IMR-90 (cell line): Measurements from ENCODE around the gene SYNE2. TPM values are rescaled to one million over a fixed set of nuclear protein-coding genes. Genes with fewer than 3 reads are reported as not detected.

Source experiments
- ATAC-seq: fragments of 200-7000 bp; cut with Tn5 transposase; 2 replicates; pipeline ENCODE4 v1.9.1; 2020; ENCODE audit warnings: low read depth, mild to moderate bottlenecking, moderate library complexity
- BruUV-seq: library from RNA; stranded (reverse); fragments of 400-500 nt; replicated peaks from 2 replicates; lab custom pipeline; 2021; lab: Mats Ljungman, UMichigan
- CTCF ChIA-PET: fragments of 300-600 bp; formaldehyde crosslinking; extraction: SDS; loops from one replicate; lab custom pipeline; 2021; ENCODE audit warnings: antibody characterized with exemption; lab: Yijun Ruan, JAX
- POLR2A ChIA-PET: fragments of 300-600 bp; sonication (Branson Sonifier 250); formaldehyde crosslinking; loops from one replicate; lab custom pipeline; 2022; ENCODE audit warnings: antibody characterized with exemption; ENCODE audit not compliant: unreplicated experiment; lab: Charles Lee
- DNase-seq: peaks from one replicate; pipeline ENCODE4 v3.0.0; 2013
- H2AFZ ChIP-seq: replicated peaks from 2 replicates; pipeline ENCODE3; 2013; ENCODE audit warnings: low read length, mild to moderate bottlenecking; ENCODE audit not compliant: poor library complexity
- H2AK5ac ChIP-seq: 2 replicates; pipeline ENCODE4 v1.6.1; 2013; ENCODE audit warnings: low read depth, low read length, inconsistent platforms
- H2AK9ac ChIP-seq: replicated peaks from 2 replicates; pipeline ENCODE3; 2013; ENCODE audit warnings: mild to moderate bottlenecking, low read depth, low read length, moderate library complexity; ENCODE audit not compliant: poor library complexity
- H2BK120ac ChIP-seq: 2 replicates; pipeline ENCODE4 v1.6.1; 2013; ENCODE audit warnings: low read depth, low read length, inconsistent platforms
- H2BK15ac ChIP-seq: 3 replicates; pipeline ENCODE4 v1.6.1; 2013; ENCODE audit warnings: low read depth, low read length, inconsistent platforms
- H2BK20ac ChIP-seq: 2 replicates; pipeline ENCODE4 v1.6.1; 2013; ENCODE audit warnings: low read depth, mild to moderate bottlenecking, inconsistent platforms, low read length, moderate library complexity
- H2BK5ac ChIP-seq: 2 replicates; pipeline ENCODE4 v1.6.1; 2013; ENCODE audit warnings: mild to moderate bottlenecking, low read depth, low read length, inconsistent platforms; ENCODE audit not compliant: poor library complexity, severe bottlenecking
- H3K14ac ChIP-seq: replicated peaks from 2 replicates; pipeline ENCODE4 v1.6.1; 2013; ENCODE audit warnings: low read depth, low read length, inconsistent platforms
- H3K18ac ChIP-seq: 2 replicates; pipeline ENCODE4 v1.6.1; 2013; ENCODE audit warnings: low read depth, low read length, control low read depth
- H3K23ac ChIP-seq: 2 replicates; pipeline ENCODE4 v1.6.1; 2013; ENCODE audit warnings: low read depth, low read length, inconsistent platforms
- H3K27ac ChIP-seq: 2 replicates; pipeline ENCODE4 v1.5.1; 2013; ENCODE audit warnings: mild to moderate bottlenecking, control low read depth, low read length; ENCODE audit not compliant: insufficient read depth
- H3K27me3 ChIP-seq: 2 replicates; pipeline ENCODE4 v1.6.1; 2013; ENCODE audit warnings: low read length; ENCODE audit not compliant: control insufficient read depth, insufficient read depth
- H3K36me3 ChIP-seq: 2 replicates; pipeline ENCODE4 v1.6.1; 2013; ENCODE audit warnings: low read length, mixed read lengths; ENCODE audit not compliant: control insufficient read depth, insufficient read depth
- H3K4ac ChIP-seq: 2 replicates; pipeline ENCODE4 v1.6.1; 2013; ENCODE audit warnings: low read depth, low read length, inconsistent platforms
- H3K4me1 ChIP-seq: 2 replicates; pipeline ENCODE4 v1.6.1; 2013; ENCODE audit warnings: low read length, mixed read lengths; ENCODE audit not compliant: control insufficient read depth, insufficient read depth
- H3K4me2 ChIP-seq: 2 replicates; pipeline ENCODE4 v1.6.1; 2013; ENCODE audit warnings: low read depth, mild to moderate bottlenecking, control low read depth, low read length, moderate library complexity
- H3K4me3 ChIP-seq: 2 replicates; pipeline ENCODE4 v1.5.1; 2013; ENCODE audit warnings: low read depth, mild to moderate bottlenecking, control low read depth, low read length, moderate library complexity; ENCODE audit not compliant: insufficient read depth
- H3K56ac ChIP-seq: 2 replicates; pipeline ENCODE4 v1.6.1; 2013; ENCODE audit warnings: low read length, inconsistent platforms; ENCODE audit not compliant: insufficient read depth; ENCODE audit errors: extremely low read depth
- H3K79me1 ChIP-seq, 2 experiments: 2 replicates each; pipeline ENCODE4 v1.6.1; 2013; ENCODE audit warnings: low read length in 2 of 2, inconsistent platforms in 1 of 2, low read depth in 1 of 2
- H3K9ac ChIP-seq: 2 replicates; pipeline ENCODE4 v1.6.1; 2013; ENCODE audit warnings: low read depth, low read length, control low read depth
- H3K9me1 ChIP-seq: 2 replicates; pipeline ENCODE4 v1.6.1; 2013; ENCODE audit warnings: low read length, inconsistent platforms; ENCODE audit not compliant: insufficient read depth
- H3K9me3 ChIP-seq: 2 replicates; pipeline ENCODE4 v1.6.1; 2013; ENCODE audit warnings: low read length; ENCODE audit not compliant: control insufficient read depth, insufficient read depth
- H4K20me1 ChIP-seq: 2 replicates; pipeline ENCODE4 v1.6.1; 2013; ENCODE audit warnings: low read length, inconsistent platforms; ENCODE audit not compliant: insufficient read depth
- H4K5ac ChIP-seq: 2 replicates; pipeline ENCODE4 v1.6.1; 2013; ENCODE audit warnings: mild to moderate bottlenecking, low read depth, low read length, control low read depth
- H4K8ac ChIP-seq, 2 experiments: 2 replicates each; pipeline ENCODE4 v1.6.1; 2013; ENCODE audit warnings: low read depth in 2 of 2, low read length in 2 of 2, control low read depth in 1 of 2, inconsistent platforms in 1 of 2
- H4K91ac ChIP-seq: 2 replicates; pipeline ENCODE4 v1.6.1; 2013; ENCODE audit warnings: low read depth, low read length, inconsistent platforms; ENCODE audit not compliant: insufficient read depth
- CEBPB ChIP-seq: IDR thresholded peaks from 2 replicates; pipeline ENCODE4 v1.6.1; 2012; ENCODE audit warnings: low read depth, low read length, improper control_type of control experiment
- CHD1 ChIP-seq: IDR thresholded peaks from 2 replicates; pipeline ENCODE4 v1.6.1; 2012; ENCODE audit warnings: low read depth, low read length, improper control_type of control experiment
- MAFK ChIP-seq: IDR thresholded peaks from 2 replicates; pipeline ENCODE4 v1.6.1; 2012; ENCODE audit warnings: low read depth, low read length, improper control_type of control experiment
- MXI1 ChIP-seq: IDR thresholded peaks from 2 replicates; pipeline ENCODE4 v1.6.1; 2012; ENCODE audit warnings: low read depth, mild to moderate bottlenecking, low read length, moderate library complexity, borderline replicate concordance
- POLR2A ChIP-seq: IDR thresholded peaks from 2 replicates; pipeline ENCODE4 v1.6.1; 2012; ENCODE audit warnings: mild to moderate bottlenecking, low read depth, low read length
- RCOR1 ChIP-seq: IDR thresholded peaks from 2 replicates; pipeline ENCODE4 v1.6.1; 2012; ENCODE audit warnings: mild to moderate bottlenecking, low read length, improper control_type of control experiment; ENCODE audit not compliant: insufficient replicate concordance
- RFX5 ChIP-seq: IDR thresholded peaks from 2 replicates; pipeline ENCODE4 v1.8.0; 2012; ENCODE audit warnings: low read depth, mild to moderate bottlenecking, low read length, moderate library complexity
- SMC3 ChIP-seq: fragments of 150-350 bp; IDR thresholded peaks from 2 replicates; pipeline ENCODE4 v1.6.1; 2016; ENCODE audit warnings: low read depth, mild to moderate bottlenecking, antibody characterized with exemption, low read length, moderate library complexity
- WGBS, 2 experiments: methylation state at CpG; one replicate each; pipeline versions ENCODE4 v1.1.5 to v1.1.7; 2013; ENCODE audit warnings: missing lambda C conversion rate in 2 of 2; ENCODE audit not compliant: insufficient read length in 1 of 2; ENCODE audit errors: extremely low coverage in 2 of 2; 5-methylcytosine and 5-hydroxymethylcytosine counted together
- dilution Hi-C: fragments of 300-500 bp; cut with HindIII; formaldehyde crosslinking; loops from one replicate; pipeline ENCODE4 v1.14.3; 2018; ENCODE audit warnings: low sequenced_read_pairs; ENCODE audit not compliant: unreplicated experiment
- in situ Hi-C: fragments of 300-500 bp; cut with MboI; formaldehyde crosslinking; loops from 3 replicates; pipeline ENCODE4 v1.14.3; 2019; ENCODE audit warnings: low sequenced_read_pairs, inconsistent platforms, mixed read lengths
- intact Hi-C: fragments of 100-400 bp; cut with micrococcal nuclease; formaldehyde crosslinking; loops from 2 replicates; pipeline ENCODE4 v1.10.0; 2022
- polyA plus RNA-seq, 3 experiments: library from polyadenylated mRNA; depleted of rRNA; stranded (reverse); fragments of >200 nt; gene quantifications; 2 replicates each; pipeline ENCODE4 v1.2.3, GENCODE V29; 2012; ENCODE audit warnings: low replicate concordance in 1 of 3
- total RNA-seq: library from RNA; depleted of rRNA; stranded (reverse); fragments of >200 nt; gene quantifications from 2 replicates; pipeline ENCODE4 v1.2.3, GENCODE V29; 2012
- TF ChIP-seq, protein P1 (sequence below): fragments of 150-350 bp; IDR thresholded peaks from 2 replicates; pipeline ENCODE4 v1.6.1; 2017; ENCODE audit warnings: mild to moderate bottlenecking, antibody characterized with exemption, low read length, low read depth
- TF ChIP-seq, protein P2 (sequence below): conservative IDR thresholded peaks from 2 replicates; pipeline ENCODE4 v1.5.1; 2012; ENCODE audit warnings: mild to moderate bottlenecking, low read depth, low read length, improper control_type of control experiment

The SYNE2 gene
- total and polyA plus RNA-seq, 2 of the 4 experiments (the other 2 are of a cell fraction) = 5.2 to 28.9 TPM

DNA sequence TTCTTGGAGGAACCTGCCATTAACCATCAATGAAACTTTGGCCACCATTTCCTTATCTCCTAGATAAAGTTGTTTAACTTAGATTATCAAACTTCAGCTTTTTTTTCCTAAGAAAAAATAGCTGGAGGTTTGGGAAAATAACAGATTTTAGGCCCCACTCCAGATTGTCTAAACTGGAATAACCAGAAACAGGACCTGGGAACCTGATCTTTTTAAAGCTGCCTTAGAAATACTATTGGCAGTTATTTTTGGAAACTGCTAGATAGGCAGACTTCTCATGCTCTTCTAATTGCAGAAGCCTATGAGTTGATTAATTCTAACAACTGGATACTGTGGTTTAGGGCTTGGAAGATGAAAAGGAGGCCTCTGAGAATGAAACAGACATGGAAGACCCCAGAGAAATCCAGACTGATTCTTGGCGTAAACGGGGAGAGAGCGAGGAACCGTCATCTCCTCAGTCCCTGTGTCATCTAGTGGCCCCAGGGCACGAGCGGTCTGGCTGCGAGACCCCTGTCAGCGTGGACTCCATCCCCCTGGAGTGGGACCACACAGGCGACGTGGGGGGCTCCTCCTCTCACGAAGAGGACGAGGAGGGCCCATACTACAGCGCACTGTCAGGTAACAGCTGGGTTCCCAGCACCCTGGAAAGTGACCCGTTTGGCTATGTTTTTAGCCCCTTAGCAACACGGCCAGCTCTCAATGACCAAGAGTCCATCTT lies 361.2 kb downstream of the SYNE2 start:
- peaks cover 10% of the 10 kb centered on the region; the same call in 1 of the 2 replicates for H3K36me3 ChIP-seq
- H3K9me1 ChIP-seq = 0 out of 2 replicates have a peak, but pooled peaks cover 8% of the 10 kb centered on the region
- no peak overlapping the region for H2BK15ac ChIP-seq
- no peak for ATAC-seq
- H3K23ac ChIP-seq = no peak overlapping the region
- no peak overlapping the region for H4K5ac ChIP-seq
- H2BK20ac ChIP-seq = no peak overlapping the region
- no peak overlapping the region for H3K27ac ChIP-seq
- CTCF ChIA-PET = interaction anchor here (0.7 kb wide), 1 partner anchor 17 kb away, joined by 3 read pairs; no protein-coding TSS in a partner anchor
- H3K14ac ChIP-seq = no peak overlapping the region
- no peak overlapping the region for H3K4me3 ChIP-seq
- no TSS peak for BruUV-seq
- no peak overlapping the region for H3K18ac ChIP-seq
- DNase-seq = no peak
- intact Hi-C loops (no loop called here), in situ Hi-C loops (no loop called here), dilution Hi-C loops (no loop called here)
- H3K27me3 ChIP-seq = no peaks in the 10 kb centered on the region
- H3K4me2 ChIP-seq = no peak overlapping the region
- no peak overlapping the region for H2BK120ac ChIP-seq
- no peaks in the 10 kb centered on the region for H3K9me3 ChIP-seq
- H2BK5ac ChIP-seq = no peak overlapping the region
- no peak overlapping the region for H4K91ac ChIP-seq
- H2AFZ ChIP-seq = no peak overlapping the region
- POLR2A ChIA-PET = interaction anchor here (0.7 kb wide), 1 partner anchor 90 kb away, joined by 5 read pairs; no protein-coding TSS in a partner anchor
- no peak overlapping the region for H3K9ac ChIP-seq
- H2AK9ac ChIP-seq = no peak overlapping the region
- H4K8ac ChIP-seq = no peak overlapping the region
- H2AK5ac ChIP-seq = no peak overlapping the region
- TF ChIP-seq, protein P1, sequence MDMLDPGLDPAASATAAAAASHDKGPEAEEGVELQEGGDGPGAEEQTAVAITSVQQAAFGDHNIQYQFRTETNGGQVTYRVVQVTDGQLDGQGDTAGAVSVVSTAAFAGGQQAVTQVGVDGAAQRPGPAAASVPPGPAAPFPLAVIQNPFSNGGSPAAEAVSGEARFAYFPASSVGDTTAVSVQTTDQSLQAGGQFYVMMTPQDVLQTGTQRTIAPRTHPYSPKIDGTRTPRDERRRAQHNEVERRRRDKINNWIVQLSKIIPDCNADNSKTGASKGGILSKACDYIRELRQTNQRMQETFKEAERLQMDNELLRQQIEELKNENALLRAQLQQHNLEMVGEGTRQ = no peak
- TF ChIP-seq MAFK (no peak), CEBPB (no peak), RFX5 (no peak), MXI1 (no peak), CHD1 (no peak), RCOR1 (no peak), SMC3 (no peak), POLR2A (no peak)
- TF ChIP-seq, protein P2, sequence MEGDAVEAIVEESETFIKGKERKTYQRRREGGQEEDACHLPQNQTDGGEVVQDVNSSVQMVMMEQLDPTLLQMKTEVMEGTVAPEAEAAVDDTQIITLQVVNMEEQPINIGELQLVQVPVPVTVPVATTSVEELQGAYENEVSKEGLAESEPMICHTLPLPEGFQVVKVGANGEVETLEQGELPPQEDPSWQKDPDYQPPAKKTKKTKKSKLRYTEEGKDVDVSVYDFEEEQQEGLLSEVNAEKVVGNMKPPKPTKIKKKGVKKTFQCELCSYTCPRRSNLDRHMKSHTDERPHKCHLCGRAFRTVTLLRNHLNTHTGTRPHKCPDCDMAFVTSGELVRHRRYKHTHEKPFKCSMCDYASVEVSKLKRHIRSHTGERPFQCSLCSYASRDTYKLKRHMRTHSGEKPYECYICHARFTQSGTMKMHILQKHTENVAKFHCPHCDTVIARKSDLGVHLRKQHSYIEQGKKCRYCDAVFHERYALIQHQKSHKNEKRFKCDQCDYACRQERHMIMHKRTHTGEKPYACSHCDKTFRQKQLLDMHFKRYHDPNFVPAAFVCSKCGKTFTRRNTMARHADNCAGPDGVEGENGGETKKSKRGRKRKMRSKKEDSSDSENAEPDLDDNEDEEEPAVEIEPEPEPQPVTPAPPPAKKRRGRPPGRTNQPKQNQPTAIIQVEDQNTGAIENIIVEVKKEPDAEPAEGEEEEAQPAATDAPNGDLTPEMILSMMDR = no peak
- no peak overlapping the region for H3K4ac ChIP-seq
- no peaks in the 10 kb centered on the region for H4K20me1 ChIP-seq
- H3K56ac ChIP-seq = no peak overlapping the region
- WGBS, 2 experiments = 97% methylated on average over 7 of the region's 15 CpGs; no CpG with 5 or more reads in 1 of the 2 experiments
- no peaks in the 10 kb centered on the region for H3K79me1 ChIP-seq
- peaks cover 9% of the 10 kb centered on the region; the same call in 1 of the 2 replicates for H3K4me1 ChIP-seq
